ENCODE data around the gene RCE1.

The RCE1 gene

GRCh38 chr11:66857234-66857926 lies 14.1 kb downstream of the RCE1 start:
- no peak for DNase-seq (ENCODE audit: low spot score)

DNA sequence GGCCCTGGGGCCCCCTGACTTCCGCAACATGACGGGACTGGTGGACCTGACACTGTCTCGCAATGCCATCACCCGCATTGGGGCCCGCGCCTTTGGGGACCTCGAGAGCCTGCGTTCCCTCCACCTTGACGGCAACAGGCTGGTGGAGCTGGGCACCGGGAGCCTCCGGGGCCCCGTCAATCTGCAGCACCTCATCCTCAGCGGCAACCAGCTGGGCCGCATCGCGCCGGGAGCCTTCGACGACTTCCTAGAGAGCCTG lies 14.6 kb downstream of the RCE1 start:
- DNase-seq (ENCODE audit: low spot score): no peak

GRCh38 chr11:66858186-66858938 lies 15.1 kb downstream of the RCE1 start:
- no peak for DNase-seq (ENCODE audit: low spot score)

DNA sequence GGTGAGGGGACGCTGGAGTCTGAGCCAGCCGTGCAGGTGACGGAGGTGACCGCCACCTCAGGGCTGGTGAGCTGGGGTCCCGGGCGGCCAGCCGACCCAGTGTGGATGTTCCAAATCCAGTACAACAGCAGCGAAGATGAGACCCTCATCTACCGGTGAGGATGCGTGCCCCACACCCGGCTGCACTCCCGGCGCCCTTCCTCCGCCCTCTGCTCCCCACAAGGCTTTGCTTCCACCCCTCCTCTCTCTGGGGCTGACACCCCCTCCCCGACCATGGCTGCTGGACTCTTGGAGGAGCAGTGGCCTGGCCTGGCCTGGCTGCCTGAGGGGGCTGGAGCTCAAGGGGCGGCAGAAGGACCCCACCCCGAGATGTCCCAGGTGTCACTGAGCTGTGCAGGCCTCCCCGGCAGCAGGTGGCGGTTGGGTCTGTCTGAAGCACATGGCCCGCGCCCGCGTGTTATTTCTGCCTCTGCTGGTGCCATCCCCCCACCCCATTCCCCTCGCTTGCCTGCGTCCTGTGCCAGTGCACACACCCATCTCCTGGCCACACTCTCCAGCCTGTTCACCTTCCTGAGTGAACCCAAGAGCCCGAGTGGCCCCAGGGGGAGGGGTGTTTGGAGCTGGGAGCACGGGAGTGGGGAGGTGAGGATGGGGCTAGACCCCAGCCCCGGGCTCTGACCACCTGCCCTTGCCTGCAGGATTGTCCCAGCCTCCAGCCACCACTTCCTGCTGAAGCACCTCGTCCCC lies 15.9 kb downstream of the RCE1 start:
- no peak for DNase-seq (ENCODE audit: low spot score)

DNA sequence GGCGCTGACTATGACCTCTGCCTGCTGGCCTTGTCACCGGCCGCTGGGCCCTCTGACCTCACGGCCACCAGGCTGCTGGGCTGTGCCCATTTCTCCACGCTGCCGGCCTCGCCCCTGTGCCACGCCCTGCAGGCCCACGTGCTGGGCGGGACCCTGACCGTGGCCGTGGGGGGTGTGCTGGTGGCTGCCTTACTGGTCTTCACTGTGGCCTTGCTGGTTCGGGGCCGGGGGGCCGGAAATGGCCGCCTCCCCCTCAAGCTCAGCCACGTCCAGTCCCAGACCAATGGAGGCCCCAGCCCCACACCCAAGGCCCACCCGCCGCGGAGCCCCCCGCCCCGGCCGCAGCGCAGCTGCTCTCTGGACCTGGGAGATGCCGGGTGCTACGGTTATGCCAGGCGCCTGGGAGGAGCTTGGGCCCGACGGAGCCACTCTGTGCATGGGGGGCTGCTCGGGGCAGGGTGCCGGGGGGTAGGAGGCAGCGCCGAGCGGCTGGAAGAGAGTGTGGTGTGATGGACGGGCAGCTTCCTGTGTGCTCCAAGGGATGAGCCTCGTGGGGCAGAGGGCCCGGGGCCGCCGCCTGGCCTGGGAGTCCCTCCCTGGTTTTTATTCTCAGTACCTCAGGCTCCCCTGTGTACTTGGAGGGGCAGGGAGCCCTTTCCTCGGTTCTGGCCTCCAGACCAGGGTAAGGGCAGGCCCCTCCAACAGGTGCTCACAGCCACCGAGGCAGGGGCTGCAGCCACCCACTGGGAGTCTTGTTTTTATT lies 16.6 kb downstream of the RCE1 start:
- DNase-seq (ENCODE audit: low spot score): no peak

DNA sequence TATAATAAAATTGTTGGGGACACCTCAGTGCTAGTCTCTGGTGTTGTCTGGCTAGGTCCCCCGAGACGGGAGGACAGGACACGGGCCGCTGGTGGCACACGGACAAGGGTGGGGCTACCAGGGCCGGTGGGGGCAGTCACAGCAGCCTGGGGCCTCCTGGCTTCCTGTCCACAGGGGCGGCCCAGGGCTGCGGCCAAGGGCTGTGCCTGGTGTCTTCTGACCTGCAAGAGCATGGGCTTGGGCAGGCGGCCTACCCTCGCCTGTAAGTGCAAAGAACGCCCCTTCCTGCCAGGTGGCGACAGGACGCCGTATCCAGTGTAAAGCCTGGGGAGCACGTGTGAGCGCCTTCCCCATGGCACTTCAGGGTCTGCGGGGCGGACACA lies 17.2 kb downstream of the RCE1 start:
- no peak for DNase-seq (ENCODE audit: low spot score)

DNA sequence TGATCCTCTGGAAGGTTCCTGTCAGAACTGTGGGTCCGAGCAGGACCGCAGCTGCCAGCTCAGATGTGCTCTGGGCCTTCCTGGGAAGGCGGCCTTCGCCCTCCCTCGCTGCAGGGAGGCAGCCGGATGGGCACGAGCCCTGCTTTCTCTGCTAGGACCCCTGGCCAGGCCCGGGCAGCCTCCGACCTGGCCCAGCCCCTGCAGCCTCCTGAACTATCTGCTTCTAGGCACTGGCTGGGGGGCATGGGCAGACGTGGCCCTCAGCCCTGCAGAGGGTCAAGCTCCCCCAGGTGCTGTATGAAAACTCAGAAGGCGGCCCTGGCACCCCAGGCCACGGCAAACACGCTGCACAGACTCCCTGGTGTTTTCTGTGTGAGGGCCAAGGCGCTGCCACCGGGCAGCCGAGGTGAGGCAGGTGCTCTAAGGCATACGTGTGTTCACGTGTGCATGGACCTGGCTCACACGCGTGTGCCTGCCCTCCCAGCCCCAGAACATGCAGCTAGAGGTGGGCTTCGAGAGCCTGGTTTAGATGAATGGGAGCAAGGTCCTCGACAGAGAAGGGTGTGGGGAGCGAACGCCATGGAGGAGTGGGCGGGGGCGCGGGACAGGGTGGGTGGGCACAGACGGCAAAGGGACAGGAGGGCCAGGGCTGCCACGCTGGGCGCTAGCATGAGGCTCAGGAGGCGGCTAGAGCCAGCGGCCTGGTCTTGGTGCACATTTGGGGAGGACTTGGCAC lies 18.0 kb downstream of the RCE1 start:
- no peak for DNase-seq (ENCODE audit: low spot score)

DNA sequence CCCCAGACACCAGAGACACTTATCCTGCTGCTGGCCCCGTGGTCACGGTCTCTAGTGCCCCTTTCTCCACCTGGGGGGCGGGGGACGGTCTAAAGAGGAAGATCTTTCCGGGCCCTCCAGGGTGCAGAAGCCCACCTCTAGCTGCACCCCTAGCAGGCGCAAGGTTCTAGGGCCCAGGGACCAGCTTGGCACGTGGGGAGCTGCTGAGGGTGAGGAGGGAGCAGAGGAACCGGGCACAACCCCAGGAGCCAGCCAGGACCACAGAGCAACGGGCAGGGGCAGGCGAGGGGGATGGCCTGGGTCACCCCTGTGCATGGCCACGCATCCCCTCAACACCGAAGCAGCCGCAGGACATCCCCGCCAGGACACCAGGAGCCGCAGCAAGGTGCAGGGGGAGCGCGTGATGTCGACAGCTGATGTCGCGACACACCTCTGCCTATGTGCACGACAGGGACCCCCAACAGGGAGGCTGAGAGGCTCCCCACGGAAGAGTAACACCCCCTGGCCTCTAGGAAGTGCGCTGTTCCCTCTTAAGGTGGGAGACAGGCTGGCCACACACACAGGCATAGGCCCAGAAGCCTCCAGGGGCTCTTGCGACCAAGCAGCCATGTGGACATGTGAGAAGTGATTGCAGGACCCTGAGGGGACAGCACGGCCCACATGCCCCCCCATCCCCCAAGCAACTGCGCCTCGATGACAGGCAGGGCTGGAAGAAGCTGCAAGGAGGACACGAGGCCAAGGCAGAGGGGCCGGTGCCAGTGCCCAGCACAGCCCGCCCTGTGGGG lies 18.7 kb downstream of the RCE1 start:
- DNase-seq (ENCODE audit: low spot score): no peak

DNA sequence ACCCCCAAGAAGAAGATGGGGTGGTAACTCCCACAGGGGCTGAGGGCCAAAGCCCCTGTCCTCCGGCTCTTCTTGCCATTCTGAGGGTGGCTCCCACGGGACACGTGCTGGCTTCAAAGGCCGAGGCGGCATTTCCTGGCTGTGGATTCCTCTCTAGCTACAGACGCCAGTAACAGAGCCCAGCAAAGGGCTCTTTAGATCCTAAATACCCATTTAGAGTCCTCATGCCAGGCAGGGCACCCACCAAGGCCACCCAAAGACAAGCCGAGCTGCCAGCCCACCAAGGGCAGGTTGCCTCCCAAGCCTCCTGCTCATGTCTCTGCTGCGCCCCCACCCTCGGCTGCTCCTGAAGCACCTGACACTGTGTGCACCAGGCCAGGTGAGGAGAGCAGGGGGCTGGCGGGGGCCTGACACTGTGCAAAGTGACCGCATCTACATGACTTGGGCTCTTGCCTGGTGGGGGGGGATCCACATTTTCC lies 19.4 kb downstream of the RCE1 start:
- DNase-seq (ENCODE audit: low spot score): no peak

DNA sequence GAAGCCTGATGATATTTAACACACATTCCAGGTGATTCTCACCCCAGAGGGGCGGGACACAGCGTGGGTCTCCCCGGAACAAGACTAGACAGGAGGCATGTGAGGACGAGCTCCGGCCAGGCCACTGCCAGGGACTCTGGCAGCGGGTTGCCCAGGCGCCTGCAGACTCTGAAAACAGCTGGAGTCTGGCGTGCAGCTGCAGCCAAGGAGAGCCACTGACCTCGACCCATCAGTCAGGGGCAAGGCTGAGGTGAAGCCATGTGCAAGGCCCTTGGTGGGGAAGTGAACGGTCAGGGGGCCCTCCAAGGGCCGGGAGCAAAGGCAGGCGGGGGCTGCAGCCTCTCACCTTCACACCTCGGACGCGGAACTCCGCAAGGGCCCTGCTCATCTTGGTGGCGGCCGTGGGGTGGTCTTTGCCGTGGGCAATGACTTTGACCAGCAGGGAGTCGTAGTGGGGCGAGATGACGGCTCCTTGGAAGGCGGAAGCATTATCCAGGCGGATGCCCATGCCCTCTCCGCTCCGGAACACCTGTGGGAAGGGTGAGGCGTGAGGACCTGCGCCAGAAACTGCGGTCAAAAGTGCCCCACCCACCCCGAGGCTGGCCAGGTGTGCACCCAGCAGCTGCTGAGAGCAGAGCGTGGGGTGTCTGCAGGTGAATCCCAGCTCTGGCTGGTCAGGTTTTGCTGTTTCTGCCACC lies 20.3 kb downstream of the RCE1 start:
- DNase-seq (ENCODE audit: low spot score): no peak

DNA sequence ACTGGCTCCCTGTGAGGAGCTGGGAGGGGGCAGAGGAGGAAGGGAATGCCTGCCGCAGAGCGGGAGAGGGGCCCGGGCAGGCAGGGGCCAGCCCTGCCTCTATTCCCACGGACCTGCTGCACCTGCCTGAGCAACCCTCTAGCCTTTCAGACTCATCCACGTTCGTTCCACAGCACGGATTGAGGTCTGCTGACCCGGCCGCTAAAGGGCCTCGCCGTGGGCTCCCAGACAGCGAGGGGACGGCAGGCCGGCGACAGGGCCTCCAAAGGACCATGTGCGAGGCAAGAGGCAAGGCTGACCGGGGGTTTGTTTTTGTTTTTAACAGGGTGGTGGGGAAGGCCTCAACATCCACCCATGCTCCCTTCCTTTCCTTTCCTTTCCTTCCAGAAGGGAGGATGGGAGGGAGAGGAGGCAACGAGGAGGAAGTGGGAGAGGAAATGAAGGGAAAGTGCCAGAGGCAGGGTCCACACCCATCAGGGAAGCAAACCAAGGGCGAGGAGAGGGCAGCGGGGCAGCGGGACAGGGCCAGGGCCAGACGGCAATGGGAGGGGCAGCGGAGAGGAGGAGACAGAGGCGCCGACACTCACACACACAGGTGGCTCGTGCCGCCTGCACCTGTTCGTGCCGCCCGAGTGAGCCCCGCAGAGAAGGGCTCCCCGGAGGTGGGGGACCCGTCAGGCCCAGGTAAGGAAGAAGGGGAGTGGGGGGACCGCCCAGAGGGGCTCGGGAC lies 21.1 kb downstream of the RCE1 start:
- DNase-seq (ENCODE audit: low spot score): no peak

GRCh38 chr11:66864924-66865697 lies 21.9 kb downstream of the RCE1 start:
- no peak for DNase-seq (ENCODE audit: low spot score)

GRCh38 chr11:66866007-66866406 lies 22.8 kb downstream of the RCE1 start:
- DNase-seq (ENCODE audit: low spot score): no peak

- DNase-seq (ENCODE audit: low spot score): no peak
Measured at GRCh38 chr11:66866511-66866986, 23.3 kb downstream of the RCE1 start.

- DNase-seq (ENCODE audit: low spot score): no peak
Measured at GRCh38 chr11:66867425-66868040, 24.3 kb downstream of the RCE1 start.

DNA sequence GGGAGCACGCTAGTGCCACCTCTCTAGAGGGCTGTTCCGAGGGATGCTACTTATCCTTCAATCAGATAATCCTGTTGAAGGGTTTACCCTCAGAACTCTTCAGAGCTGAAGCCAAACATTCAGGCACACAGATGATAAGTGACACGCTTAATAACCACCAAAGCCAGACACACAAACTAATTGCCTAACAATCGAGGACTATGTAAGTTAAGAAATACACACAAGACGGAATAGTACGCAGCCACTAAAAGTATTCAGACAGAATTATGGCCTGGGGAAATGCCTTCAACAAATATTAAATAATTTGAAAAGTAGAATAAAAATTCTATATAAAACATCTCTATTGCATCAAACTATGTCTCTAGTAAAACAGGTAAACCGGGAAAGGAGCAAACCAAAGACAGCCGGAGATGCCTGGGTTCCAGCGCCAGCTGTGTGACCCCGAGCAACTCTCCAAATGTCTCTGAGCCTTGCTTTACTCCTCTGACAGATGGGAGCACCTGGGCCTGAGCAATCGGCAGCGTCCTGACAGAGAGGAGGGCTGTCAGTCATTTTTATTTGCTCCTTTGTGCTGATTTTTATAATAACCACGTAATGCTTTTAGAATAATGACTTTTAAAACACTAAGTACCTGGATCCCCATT lies 25.0 kb downstream of the RCE1 start:
- DNase-seq (ENCODE audit: low spot score): no peak

GRCh38 chr11:66868726-66869566 lies 25.7 kb downstream of the RCE1 start:
- no peak for DNase-seq (ENCODE audit: low spot score)

All from kidney capillary endothelial cell (primary cell).